HepG2 (cell line): ENCODE results near the gene CEBPG. TPM values are rescaled to one million over a fixed set of nuclear protein-coding genes. Genes with fewer than 3 reads are reported as not detected.

Source experiments
- CHD4 ChIP-seq: fragments of 200-600 bp; sonication (generic); IDR thresholded peaks from 2 replicates; pipeline ENCODE4 v1.7.0; 2017; ENCODE audit warnings: mild to moderate bottlenecking, low read length, borderline replicate concordance
- GPN1 ChIP-seq: sonication (generic); formaldehyde crosslinking; IDR thresholded peaks from 2 replicates; pipeline ENCODE4 v1.5.1; 2020; ENCODE audit warnings: missing genetic modification reagents, borderline replicate concordance
- HNRNPL ChIP-seq: fragments of 200-400 bp; formaldehyde crosslinking; IDR thresholded peaks from 2 replicates; pipeline ENCODE4 v1.6.1; 2017; ENCODE audit warnings: mild to moderate bottlenecking, low read depth, low read length
- IKZF4 ChIP-seq: sonication (generic); formaldehyde crosslinking; IDR thresholded peaks from 2 replicates; pipeline ENCODE4 v1.5.1; 2020; ENCODE audit warnings: borderline replicate concordance, mild to moderate bottlenecking, low read depth, missing genetic modification reagents; ENCODE audit errors: not compliant biosample characterization
- KDM3A ChIP-seq: IDR thresholded peaks from 2 replicates; pipeline ENCODE4 v1.6.1; 2018; ENCODE audit warnings: low read depth, missing compliant biosample characterization
- REXO4 ChIP-seq: sonication (generic); formaldehyde crosslinking; IDR thresholded peaks from 2 replicates; pipeline ENCODE4 v1.8.0; 2022; ENCODE audit warnings: missing genetic modification reagents, mild to moderate bottlenecking, borderline replicate concordance
- ZNF672 ChIP-seq: sonication (generic); formaldehyde crosslinking; IDR thresholded peaks from 2 replicates; pipeline ENCODE4 v1.8.1; 2022; ENCODE audit warnings: missing genetic modification reagents
- polyA plus RNA-seq, 8 experiments: library from polyadenylated mRNA; depleted of rRNA in 3 of 8; stranded (reverse) in 7 of 8; unstranded in 1 of 8; fragments of >200 nt; fragmentation: Illumina TruSeq in 4 of 8; extraction: Trizol in 4 of 8; gene quantifications; 2 replicates each; pipeline versions ENCODE4 v1.2.1 to v1.2.3, GENCODE V29; 2011 to 2016; ENCODE audit warnings: low read depth in 4 of 8, missing spikeins in 1 of 8, mixed read lengths in 1 of 8; ENCODE audit not compliant: insufficient read depth in 1 of 8
- total RNA-seq, 5 experiments: library from RNA; depleted of rRNA; stranded (reverse); fragments of >200 nt; fragmentation: Illumina TruSeq; extraction: Trizol; gene quantifications; 2 replicates each; pipeline ENCODE4 v1.2.3, GENCODE V29; 2016; ENCODE audit warnings: low read depth in 1 of 5
- TF ChIP-seq, protein P1 (sequence below): sonication (generic); formaldehyde crosslinking; IDR thresholded peaks from one replicate; pipeline ENCODE4 v1.5.1; 2020; ENCODE audit warnings: mild to moderate bottlenecking, missing genetic modification reagents; ENCODE audit errors: not compliant biosample characterization
- TF ChIP-seq, protein P2 (sequence below): sonication (generic); formaldehyde crosslinking; IDR thresholded peaks from 2 replicates; pipeline ENCODE4 v1.5.0; 2020; ENCODE audit warnings: missing genetic modification reagents, mild to moderate bottlenecking, borderline replicate concordance
- TF ChIP-seq, protein P3 (sequence below): sonication (generic); formaldehyde crosslinking; IDR thresholded peaks from 2 replicates; pipeline ENCODE4 v1.5.1; 2020; ENCODE audit warnings: missing genetic modification reagents, mild to moderate bottlenecking, borderline replicate concordance
- TF ChIP-seq, protein P4 (sequence below): IDR thresholded peaks from 2 replicates; pipeline ENCODE4 v1.6.1; 2016
- TF ChIP-seq, protein P5 (sequence below): sonication (generic); formaldehyde crosslinking; IDR thresholded peaks from 2 replicates; pipeline ENCODE4 v1.4.0; 2020; ENCODE audit warnings: missing genetic modification reagents, borderline replicate concordance

Gene CEBPG
- total and polyA plus RNA-seq, 2 of the 13 experiments (the other 11 are each of a cell fraction or from before 2014, with no cell fraction given): 25.7 to 34.3 TPM

DNA sequence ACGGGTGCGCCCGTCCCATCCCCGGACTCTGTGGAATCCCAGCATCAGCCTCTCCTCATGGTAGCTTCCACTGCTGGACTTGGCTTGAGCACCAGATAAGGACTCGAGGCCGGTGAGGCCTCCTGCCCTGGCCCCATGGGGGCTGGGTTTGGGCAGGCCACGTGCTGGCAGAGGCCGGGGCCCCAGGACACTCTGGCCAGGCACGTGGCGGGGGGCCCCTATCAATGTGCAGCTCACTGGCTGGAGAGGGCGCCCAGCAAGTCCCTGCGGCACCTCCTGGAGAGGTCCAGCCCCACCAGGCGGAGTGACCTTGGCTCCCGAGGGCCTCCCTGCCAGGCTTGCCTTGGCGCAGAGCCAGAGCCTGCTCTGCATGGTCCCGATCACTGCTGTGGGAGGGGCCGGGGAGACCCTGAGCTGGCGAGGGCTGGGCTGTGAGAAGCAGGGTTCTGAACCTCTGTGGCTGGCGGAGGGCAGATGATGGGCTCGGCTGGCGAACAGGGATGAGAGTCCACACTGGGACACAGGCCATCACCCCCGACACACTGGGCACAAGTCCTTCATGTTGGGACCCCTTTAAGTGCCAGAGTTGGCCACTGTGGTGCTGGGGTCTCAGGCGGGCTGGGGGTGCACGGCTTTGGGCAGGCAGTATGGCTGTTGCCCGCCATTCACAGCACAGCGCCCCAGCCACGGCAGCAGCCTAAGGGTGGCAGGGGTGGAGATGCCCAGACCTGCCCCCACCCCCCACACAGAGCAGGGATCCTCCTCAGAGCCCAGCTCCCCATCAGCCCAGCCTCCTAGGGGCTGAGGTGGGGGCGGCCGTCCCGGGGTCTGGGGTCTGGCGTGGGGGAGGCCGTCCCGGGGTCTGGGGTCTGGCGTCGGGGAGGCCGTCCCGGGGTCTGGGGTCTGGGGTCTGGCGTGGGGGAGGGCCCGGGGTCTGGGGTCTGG lies 19.1 kb downstream of the CEBPG start (continued):
- TF ChIP-seq, protein P1, sequence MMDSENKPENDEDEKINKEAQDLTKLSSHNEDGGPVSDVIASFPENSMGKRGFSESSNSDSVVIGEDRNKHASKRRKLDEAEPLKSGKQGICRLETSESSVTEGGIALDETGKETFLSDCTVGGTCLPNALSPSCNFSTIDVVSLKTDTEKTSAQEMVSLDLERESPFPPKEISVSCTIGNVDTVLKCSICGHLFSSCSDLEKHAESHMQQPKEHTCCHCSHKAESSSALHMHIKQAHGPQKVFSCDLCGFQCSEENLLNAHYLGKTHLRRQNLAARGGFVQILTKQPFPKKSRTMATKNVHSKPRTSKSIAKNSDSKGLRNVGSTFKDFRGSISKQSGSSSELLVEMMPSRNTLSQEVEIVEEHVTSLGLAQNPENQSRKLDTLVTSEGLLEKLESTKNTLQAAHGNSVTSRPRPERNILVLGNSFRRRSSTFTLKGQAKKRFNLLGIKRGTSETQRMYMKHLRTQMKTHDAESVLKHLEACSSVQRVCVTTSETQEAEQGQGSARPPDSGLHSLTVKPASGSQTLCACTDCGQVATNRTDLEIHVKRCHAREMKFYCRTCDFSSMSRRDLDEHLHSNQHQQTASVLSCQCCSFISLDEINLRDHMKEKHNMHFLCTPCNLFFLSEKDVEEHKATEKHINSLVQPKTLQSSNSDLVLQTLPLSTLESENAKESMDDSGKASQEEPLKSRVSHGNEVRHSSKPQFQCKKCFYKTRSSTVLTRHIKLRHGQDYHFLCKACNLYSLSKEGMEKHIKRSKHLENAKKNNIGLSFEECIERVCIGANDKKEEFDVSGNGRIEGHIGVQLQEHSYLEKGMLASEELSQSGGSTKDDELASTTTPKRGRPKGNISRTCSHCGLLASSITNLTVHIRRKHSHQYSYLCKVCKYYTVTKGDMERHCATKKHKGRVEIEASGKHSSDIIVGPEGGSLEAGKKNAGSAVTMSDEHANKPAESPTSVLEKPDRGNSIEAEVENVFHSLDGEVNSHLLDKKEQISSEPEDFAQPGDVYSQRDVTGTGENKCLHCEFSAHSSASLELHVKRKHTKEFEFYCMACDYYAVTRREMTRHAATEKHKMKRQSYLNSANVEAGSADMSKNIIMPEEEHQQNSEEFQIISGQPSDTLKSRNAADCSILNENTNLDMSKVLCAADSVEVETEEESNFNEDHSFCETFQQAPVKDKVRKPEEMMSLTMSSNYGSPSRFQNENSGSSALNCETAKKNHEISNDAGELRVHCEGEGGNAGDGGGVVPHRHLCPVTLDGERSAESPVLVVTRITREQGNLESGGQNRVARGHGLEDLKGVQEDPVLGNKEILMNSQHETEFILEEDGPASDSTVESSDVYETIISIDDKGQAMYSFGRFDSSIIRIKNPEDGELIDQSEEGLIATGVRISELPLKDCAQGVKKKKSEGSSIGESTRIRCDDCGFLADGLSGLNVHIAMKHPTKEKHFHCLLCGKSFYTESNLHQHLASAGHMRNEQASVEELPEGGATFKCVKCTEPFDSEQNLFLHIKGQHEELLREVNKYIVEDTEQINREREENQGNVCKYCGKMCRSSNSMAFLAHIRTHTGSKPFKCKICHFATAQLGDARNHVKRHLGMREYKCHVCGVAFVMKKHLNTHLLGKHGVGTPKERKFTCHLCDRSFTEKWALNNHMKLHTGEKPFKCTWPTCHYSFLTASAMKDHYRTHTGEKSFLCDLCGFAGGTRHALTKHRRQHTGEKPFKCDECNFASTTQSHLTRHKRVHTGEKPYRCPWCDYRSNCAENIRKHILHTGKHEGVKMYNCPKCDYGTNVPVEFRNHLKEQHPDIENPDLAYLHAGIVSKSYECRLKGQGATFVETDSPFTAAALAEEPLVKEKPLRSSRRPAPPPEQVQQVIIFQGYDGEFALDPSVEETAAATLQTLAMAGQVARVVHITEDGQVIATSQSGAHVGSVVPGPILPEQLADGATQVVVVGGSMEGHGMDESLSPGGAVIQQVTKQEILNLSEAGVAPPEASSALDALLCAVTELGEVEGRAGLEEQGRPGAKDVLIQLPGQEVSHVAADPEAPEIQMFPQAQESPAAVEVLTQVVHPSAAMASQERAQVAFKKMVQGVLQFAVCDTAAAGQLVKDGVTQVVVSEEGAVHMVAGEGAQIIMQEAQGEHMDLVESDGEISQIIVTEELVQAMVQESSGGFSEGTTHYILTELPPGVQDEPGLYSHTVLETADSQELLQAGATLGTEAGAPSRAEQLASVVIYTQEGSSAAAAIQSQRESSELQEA (CRISPR knock-in tag): peak; percentile 97
- TF ChIP-seq CHD4 (no peak), REXO4 (CRISPR knock-in tag) (peak; percentile 100), GPN1 (peak; percentile 90), KDM3A (CRISPR knock-in tag) (peak; percentile 94), ZNF672 (CRISPR knock-in tag) (peak; percentile 76; the same call in 1 of the 2 replicates), IKZF4 (CRISPR knock-in tag) (peak; percentile 99), HNRNPL (peak; percentile 98)
- TF ChIP-seq, protein P2, sequence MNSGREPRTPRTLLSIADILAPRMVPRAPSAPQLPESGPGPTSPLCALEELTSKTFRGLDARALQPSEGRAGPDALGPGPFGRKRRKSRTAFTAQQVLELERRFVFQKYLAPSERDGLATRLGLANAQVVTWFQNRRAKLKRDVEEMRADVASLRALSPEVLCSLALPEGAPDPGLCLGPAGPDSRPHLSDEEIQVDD (CRISPR knock-in tag): peak; percentile 99
- TF ChIP-seq, protein P3, sequence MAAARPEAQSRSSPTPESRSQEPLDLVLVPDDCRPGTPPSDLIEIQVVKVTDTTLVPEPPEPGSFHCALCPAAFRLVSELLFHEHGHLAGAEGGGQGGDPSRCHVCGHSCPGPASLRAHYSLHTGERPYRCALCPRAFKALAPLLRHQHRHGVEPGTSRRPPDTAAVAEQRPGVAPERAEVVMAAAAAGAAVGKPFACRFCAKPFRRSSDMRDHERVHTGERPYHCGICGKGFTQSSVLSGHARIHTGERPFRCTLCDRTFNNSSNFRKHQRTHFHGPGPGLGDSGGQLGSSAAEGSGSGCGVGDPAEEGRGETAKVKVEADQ (CRISPR knock-in tag): peak; percentile 96; the same call in 1 of the 2 replicates
- TF ChIP-seq, protein P4, sequence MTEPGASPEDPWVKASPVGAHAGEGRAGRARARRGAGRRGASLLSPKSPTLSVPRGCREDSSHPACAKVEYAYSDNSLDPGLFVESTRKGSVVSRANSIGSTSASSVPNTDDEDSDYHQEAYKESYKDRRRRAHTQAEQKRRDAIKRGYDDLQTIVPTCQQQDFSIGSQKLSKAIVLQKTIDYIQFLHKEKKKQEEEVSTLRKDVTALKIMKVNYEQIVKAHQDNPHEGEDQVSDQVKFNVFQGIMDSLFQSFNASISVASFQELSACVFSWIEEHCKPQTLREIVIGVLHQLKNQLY (CRISPR knock-in tag): peak; percentile 93
- TF ChIP-seq, protein P5, sequence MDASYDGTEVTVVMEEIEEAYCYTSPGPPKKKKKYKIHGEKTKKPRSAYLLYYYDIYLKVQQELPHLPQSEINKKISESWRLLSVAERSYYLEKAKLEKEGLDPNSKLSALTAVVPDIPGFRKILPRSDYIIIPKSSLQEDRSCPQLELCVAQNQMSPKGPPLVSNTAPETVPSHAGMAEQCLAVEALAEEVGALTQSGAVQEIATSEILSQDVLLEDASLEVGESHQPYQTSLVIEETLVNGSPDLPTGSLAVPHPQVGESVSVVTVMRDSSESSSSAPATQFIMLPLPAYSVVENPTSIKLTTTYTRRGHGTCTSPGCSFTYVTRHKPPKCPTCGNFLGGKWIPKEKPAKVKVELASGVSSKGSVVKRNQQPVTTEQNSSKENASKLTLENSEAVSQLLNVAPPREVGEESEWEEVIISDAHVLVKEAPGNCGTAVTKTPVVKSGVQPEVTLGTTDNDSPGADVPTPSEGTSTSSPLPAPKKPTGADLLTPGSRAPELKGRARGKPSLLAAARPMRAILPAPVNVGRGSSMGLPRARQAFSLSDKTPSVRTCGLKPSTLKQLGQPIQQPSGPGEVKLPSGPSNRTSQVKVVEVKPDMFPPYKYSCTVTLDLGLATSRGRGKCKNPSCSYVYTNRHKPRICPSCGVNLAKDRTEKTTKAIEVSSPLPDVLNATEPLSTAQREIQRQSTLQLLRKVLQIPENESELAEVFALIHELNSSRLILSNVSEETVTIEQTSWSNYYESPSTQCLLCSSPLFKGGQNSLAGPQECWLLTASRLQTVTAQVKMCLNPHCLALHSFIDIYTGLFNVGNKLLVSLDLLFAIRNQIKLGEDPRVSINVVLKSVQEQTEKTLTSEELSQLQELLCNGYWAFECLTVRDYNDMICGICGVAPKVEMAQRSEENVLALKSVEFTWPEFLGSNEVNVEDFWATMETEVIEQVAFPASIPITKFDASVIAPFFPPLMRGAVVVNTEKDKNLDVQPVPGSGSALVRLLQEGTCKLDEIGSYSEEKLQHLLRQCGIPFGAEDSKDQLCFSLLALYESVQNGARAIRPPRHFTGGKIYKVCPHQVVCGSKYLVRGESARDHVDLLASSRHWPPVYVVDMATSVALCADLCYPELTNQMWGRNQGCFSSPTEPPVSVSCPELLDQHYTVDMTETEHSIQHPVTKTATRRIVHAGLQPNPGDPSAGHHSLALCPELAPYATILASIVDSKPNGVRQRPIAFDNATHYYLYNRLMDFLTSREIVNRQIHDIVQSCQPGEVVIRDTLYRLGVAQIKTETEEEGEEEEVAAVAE: peak; percentile 94
